HG02571 (cell line): ENCODE measurements around the gene EPOP.

ENCODE experiments used
- ATAC-seq: cut with Tn5 transposase; IDR thresholded peaks from one replicate; pipeline ENCODE4 v1.9.1; 2021; ENCODE audit warnings: mild to moderate bottlenecking, moderate library complexity; ENCODE audit not compliant: unreplicated experiment

EPOP gene

DNA sequence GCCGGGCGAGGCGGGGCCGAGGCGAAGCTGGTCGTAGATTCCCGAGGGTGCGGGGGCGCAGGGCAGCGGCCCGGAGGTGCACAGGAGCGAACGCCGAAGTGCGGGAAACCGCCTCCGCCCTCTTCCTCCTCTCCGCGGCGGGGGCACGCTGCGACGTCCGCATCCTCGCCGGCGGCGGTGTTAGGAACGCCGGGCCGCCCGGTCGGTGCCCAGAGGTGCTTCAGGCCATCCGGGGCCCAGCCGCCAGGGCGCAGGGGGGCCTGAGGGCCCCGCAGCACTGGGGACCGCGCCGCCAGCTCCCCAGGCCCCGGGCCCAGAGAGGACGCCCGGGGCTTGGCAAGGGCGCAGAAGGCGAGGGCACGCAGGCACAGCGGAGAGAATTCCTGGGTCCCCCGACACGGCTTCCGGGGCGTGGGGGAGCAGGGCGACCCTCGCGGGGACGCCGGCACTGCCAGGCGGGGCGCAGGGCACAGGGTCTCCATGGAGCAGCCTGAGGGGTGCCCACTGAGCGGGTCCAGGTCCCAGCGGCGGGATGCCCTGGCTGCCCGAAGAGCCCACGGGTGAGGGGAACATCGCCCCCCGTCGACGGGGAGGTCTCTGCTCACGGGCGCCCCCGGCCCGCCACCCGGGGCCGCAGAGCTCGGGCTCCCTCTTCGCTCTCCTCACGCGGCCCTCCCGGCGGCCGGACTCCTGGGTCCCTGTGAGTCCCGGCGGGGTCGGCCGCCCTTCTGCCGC is 576 bp downstream of the EPOP start:
- ATAC-seq = no peak

DNA sequence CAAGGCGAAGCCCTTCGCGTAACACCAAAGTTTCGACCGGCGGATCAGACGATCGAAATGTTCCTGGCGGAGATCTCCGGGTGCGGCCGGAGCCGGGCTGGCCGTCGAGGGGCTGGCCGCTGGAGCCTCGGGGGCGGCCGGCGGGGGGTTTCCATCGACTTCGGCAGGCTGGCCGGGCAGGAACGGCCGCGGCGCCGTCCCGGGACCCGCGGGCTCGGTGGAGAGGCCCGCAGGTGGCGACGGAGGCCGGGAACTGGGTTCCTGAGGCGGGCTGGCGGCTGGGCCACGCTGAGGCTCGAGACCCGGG is 1.1 kb downstream of the EPOP start:
- ATAC-seq = no peak

DNA sequence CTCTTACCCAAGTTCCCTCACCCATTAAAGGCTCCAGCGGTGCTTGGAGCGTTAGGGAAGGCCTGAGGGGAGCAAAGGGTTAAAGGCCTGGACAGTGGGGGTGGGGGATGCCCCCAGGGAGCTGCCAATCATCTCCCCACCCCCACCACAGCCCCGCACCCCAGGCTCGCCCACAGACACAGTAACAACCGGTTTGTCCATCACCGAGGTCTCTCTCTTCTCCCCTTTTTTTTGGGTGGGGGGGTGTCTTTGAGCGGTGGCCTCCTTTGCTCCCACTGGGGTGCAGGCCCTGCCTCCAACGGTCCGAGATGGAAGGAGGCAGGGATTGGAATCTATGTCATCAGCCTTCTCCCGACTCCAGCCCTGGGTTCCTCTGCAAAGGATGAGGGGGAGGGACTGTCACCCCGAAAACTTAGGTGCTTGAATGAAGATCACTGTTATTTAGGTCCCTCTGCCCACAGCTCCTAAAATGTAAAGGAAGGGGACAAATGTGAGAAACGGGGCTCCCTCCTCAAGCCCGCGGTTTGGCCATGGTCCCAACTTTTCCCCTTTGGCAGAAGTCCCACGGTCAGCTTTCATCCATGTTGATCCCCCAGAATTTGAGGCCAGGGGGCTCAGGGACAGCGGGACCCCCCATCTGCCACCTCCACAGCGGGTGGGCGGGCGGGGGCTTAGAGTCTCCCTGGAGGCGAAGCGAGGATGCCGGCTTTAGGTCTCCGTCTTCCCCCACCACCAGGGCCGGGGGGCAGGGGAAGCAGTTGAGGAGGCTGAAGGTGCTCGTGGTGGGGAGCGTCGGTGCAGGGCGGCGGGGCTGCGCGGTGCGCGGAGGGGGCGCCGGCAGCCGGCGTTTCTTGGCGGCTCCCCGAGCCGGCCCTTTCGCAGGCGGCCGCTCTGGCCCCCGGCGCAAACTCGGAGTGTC is 1.7 kb downstream of the EPOP start:
- ATAC-seq = no peak

DNA sequence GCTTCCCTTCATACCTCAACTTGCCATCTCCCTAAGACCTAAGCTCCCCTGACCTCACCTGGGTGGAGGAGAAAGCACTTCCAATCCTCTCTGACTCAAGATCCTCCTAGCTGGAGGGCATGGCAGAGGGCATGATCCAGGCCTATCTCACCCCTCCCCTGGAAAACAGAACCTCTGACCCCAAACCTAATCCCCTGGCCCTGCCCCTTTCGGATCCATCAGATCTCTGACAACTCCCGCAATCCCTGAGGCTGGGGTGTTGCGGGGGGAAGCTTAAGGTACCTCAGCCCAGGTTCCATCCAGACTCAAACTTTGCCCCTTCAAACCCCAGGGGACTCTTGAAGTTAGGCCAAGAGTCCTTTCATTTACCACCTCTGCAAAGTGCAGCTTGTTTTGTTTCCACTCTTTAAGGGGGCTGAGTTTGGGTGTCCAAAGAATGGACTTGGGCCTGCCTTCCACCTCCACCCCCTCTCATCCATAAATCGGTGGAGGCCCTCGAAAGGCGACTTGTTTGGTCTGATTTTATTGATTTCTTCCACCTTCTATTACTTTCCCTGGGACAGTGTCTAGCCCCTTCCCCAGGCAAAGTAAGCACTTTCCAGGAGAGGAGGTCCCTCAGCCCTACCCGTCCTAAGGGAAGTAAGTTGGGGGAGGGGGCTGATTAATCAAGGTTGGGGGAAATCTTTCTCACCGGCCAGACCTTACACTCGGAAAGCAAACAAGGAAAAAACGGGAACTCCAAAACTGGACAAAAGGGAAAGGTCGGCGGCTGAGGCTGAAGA is 2.6 kb downstream of the EPOP start:
- ATAC-seq = no peak

DNA sequence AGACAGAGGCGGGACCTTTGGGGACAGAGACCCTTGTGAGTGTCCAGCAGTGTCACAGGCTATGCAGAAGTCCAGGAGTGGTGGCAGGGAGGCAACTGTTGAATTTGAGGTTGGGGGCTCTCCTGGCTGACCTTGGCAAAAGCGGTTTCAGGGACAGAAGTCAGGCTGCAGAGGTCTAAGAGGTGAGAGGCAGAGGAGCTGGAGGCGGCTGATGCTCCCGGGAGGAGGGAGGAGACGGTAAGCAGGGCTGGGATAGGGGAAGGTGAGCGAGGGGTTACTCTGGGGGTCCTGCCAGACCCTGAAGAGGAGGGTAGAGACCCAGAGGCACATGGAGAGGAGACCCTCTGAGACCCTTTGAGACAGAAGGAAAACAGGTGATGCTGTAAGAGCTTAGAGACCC is 5.2 kb downstream of the EPOP start:
- ATAC-seq = no peak

DNA sequence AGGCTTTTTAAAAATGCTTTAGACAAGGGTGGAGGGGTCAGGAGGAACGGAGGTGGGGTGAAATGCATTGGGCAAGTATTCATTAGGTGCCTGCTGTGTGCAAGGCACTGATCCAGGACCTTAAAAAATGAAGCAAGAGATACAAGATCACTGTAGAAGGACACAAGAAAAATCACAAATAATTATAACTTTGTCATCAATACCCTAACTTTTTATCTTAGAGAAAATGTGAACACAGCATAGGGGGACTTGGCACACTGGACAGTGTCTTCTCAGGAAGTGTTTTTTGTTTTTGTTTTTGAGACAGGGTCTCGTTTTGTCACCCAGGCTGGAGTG is 7.0 kb downstream of the EPOP start:
- no peak for ATAC-seq

DNA sequence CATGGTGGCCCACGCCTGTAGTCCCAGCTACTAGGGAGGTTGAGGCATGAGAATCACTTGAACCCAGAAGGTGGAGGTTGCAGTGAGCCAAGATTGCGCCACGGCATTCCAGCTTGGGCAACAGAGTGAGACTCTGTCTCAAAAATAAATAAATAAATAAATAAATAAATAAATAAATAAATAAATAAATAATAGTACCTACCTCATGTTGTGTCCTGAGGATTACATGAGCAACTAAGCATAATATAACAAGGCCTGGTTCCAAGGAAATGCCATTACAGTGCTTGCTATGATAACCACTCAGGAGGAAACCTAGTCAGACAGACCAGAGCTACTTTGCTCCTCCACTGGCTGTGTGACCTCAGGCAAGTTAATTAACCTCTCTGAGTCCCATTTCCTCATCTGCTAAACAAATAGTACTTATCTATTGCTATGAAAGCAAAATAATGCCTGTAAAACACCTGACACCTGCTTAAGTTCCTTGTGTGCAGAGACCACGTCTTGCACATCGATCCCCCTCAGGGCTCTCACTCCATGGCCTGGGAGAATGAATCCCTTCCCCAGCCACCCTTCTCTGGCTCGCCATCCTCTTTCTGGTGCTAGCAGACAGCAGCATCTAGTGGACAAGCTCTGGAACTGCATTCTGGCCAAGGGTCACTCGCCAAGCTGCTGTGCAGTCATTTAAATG is 7.5 kb downstream of the EPOP start:
- ATAC-seq = no peak

DNA sequence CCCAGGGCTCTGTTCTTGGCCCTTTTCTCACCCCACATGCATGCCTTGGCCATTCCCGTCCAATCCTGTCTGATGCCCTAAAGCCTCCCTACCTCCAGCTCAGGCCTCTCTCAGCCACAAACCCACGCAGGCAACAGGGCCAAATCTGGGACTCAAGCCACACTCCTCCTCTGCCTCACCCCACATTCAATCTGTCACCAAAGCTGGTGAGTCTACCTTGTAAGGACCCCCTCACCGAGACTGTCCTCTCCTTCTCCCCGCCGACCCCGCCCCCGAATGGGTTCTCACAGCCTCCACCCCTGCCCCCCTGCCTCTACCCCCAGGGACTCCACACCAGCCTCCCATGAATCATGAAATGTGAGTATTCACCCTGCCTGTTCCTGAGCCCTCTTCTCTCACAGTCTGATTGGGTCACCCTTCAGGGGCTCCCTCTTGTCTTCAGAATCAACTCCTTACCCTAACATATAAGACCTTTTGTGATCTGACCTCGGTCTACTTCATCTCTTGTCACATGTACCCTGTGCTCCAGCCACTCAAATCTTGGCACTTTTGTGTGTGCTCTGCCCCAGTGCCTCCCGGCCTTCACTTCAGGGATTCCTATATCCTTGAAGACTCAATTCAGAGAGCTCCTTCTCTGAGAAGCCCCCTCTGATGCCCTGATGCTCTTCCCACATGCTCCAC is 10.7 kb downstream of the EPOP start:
- no peak for ATAC-seq

DNA sequence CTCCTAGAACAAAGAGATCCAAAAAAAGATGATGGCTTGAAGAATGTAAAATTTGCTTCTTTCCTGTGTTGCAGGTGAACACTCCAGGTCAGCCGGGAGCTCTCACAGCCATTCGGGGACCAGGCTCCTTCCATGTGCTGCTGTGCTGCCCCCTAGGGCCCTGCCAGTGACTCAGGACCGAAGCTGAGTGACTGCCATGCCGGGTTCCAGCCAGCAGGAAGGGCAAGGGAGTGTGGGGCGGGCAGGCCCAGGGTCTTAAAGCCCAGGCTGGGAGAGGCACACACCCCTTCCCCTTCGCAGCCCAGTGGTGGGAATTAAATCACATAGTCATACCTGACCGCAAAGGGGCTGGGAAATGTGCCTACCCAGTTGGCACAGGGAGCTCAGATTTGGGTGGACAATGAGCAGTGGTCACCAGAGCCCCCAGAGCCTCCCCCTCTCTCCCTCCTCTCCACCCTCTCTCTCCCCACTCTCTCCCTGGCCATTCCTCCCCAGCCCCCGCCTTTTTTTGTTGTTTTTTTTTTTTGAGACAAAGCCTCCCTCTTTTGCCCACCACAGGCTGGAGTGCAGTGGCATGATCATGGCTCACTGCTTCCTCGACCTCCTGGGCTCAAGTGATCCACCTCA is 11.5 kb downstream of the EPOP start:
- ATAC-seq = no peak

DNA sequence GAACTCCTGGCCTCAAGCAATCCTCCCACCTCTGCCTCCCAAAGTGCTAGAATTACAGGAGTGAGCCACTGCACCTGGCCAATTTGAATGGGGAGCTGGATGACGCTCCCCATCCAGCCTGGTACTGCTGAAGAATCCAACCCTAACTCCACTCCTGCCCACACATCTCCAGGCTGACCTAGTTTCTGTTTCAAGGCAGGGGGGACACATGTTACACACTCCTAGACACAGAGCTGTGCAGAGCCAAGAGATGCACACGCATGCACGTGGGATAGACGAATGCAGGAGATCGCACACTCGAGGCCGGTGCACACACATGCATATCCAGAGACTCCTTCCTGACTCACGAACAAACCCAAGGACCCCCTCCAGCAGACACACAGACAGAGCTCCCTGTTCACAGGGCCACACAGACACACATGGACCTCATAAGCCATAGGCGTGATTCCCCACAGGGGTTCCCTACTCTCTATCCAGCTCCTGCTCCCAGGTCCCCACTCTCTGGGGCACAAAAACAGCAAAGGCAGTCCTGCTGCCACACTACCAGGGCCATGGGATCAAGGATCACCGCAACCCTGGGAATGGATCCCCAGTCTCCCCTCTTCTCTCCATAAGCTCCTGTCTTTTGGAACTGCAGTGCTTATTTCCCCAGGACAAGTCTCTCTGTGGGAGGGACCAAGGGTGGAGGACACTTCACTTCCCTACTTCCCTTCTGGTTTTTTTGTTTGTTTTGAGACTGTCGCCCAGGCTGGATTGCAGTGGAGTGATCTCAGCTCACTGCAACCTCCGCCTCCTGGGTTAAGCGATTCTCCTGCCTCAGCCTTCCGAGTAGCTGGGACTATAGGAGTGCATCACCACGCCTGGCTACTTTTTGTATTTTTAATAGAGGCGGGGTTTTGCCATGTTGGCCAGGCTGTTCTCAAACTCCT is 14.4 kb downstream of the EPOP start:
- ATAC-seq = no peak

DNA sequence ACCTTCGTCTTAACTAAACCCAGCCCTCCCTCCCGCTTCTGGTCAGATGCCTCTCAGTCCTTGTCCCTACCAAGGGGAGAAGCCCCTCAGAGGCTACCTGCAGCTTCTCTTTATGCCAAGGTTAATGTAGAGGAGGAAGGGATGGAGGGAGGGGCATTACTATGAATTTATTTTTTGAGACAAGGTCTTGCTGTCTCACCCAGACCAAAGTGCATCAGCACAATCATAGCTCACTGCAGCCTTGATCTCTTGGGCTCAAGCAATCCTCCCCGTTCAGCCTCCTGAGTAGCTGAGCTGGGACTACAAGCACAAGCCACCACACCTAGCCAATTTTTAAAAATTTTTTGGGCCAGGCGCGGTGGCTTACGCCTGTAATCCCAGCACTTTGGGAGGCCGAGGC is 15.3 kb downstream of the EPOP start:
- no peak for ATAC-seq

DNA sequence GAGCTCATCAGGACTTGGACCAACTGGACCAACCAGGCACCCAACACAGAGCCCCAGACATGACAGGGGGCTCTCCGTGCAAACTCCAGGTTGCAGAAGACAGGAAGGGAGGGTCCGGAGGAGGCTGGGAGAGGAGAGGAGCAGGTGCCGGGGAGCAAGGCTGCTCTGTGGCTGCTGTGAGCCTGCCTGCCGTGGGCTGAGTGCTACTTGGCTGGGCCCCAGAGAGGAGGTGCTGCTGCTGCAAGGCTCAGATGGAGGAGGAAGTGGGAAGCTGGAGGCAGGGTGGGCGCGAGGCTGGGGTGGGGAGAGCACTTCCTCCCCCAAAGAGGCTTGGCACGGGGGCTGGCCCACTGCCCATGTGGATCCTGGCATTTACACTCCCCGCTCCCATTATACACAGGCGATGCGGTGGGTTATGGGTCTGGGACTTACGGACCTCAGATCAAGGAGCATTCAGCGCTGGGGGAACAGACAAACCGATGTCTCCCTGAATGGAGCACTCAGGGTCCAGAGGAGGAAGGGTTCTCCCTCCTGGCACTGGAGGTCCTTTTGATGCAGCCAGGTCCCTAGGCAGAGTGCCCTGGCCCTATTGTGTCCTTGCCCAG is 15.9 kb downstream of the EPOP start:
- no peak for ATAC-seq

DNA sequence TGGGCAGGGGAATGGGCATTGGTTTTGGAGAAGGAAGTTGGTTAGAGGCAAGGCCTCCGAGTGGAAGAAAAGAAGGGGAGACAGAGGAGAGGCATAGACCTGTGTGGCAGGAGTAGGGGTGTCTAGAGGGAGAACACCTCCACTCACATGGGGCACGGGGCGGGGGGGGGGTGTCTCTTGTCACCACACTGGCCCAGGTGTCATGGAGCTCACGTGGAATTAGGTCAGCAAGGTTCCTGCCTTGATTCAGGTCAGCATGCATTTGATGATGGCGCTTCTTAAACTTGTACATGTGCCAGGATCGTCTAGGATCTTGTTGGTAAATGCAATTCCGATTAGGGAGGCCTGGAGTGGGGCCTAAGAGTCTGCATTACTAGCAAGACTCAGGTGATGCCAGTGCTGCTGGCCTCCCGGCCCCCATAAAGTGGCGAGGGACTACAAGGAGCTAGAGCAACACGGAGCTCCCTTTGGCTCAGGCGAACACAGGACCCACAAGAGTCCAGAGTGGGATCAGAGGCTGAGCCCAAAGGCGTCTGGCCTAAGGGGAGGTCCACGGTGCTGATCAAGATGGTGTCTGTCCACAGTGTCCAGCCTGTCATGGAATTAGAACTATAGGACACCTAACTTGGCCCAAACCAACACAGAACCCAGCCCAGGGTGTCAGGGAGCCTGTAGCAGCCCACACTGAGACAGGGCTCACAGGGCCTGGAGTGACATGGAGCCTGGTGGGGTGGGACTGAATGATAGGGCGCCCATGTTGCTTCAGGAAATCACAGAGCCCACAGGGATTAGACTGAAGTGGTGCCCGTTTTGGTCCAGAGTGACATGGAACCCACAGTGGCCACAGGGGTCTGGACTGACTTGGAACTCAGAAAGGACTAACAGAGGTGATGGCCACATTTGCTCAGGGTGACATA is 16.7 kb downstream of the EPOP start:
- no peak for ATAC-seq

DNA sequence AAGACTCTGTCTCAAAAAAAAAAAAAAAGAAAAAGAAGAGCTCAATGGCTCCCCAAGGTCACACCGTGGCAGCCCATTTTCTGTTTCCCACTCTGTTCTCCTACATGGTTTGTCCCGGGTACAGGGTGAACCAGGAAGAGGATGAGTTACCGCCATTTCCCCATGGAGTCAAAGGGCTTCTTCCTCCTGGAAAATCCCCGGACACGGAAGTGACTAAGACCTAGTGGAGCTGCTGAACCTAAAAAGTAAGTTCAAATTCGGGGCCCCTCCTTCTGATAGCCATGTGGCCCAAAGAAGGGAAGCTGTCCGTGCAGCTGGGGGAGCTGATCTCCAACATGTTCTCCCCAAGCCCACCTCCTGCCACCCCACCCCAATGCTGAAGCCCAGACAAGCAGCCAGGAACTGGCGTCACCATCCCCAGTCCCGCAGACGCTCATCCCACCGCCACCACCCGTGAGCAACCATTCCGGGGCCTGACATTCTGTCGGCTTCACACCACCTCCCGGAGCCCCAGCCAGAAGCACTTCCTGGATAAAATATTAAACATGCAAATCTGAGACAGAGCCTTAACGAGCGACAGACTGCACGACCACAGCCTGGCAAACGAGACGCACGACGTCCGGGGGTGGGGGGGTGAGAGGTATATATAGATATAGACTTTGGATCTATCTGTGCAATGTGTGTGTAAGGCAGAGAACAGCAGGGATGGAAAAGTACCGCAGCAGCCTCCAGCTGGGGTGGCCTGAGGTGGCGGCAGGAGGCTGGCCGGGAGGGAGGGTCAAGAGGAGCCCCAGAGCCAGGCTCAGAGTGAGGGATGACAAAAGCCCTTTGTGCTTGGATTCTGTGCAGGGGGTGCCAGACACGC is 17.6 kb downstream of the EPOP start:
- no peak for ATAC-seq

DNA sequence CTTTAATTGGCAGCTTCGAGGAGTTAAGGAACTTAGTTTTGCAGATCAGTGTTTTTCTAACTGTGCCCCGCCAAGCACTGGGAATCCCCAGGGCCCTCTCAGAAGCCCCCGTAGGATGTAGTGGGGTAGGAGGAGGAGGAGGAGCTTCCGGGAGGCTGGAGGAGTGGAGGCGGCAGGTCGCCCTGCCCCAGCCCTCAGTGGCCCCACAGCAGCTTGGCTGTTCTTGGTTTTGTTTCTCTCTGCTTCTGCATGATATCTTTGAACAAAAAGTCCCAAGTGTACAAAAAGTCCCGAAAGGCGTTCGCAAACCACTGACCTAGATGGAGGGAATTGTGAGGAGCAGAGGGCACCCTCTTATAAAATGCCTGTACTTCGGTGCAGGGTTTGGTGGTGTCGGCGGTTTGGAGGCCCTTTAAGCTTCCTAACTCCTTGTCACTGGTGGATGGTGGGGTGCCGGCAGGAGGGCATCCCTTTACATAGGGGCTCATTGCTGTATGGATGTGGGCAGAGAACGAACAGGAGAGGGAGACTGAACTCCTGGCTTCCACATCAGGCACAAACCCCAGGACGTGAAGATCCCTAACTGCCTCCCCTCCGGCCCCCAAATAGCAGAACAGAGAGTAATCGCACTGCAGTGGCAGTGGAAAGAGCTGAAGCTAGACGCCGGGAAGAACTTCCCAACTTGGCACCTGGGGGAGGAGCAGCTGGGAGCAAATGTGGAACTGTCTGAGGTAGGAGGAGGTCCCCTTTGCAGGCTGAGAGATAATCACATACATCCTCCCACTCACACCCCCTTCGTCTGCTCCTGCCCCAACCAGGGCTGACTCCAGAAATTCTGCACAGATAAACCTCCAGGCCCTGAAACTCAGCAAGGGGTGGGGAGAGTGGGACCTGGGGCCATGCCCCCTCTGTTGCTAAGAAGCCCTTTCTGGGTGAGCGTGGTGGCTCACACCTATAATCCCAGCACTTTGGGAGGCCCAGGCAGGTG is 20.1 kb downstream of the EPOP start:
- ATAC-seq = no peak

DNA sequence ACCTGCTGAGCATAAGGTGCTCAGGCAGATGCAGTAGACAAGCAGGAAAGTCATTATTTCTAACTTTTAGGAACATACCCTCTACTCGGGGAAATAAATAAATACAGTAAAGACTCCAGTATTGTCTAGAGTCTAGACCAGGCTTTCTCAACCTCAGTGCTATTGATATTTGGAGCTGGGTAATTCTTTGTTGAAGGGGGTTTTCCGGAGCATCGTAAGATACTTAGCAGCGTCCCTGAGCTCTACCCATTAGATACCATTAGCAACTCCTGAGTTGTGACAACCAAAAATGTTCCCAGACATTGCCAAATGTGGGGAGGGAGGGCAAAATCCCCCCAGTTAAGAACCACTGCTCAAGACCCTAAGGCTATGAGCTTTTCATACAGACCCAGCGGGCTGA is 21.1 kb downstream of the EPOP start:
- no peak for ATAC-seq
